Hippocampal formation (tissue), 2 donors: ENCODE measurements around the gene AGXT.

Experiments used
- DNase-seq, 2 donors: peaks; one replicate each; lab custom pipeline; 2025; lab: John Stamatoyannopoulos, UW

AGXT gene

GRCh38 chr2:240869109-240869955 lies 708 bp downstream of the AGXT start:
- no peak for DNase-seq

- no peak for DNase-seq
These were observed 1.6 kb downstream of the AGXT start for GRCh38 chr2:240869956-240870875.

- no peak for DNase-seq
These were observed 2.7 kb downstream of the AGXT start for GRCh38 chr2:240871071-240871958.

GRCh38 chr2:240872317-240873097 lies 3.9 kb downstream of the AGXT start:
- no peak for DNase-seq

- no peak for DNase-seq
These were observed 4.6 kb downstream of the AGXT start for GRCh38 chr2:240873098-240873788.

GRCh38 chr2:240873805-240874714 lies 5.4 kb downstream of the AGXT start:
- DNase-seq: no peak

GRCh38 chr2:240874715-240875227 lies 6.1 kb downstream of the AGXT start:
- DNase-seq: no peak

GRCh38 chr2:240875228-240876034 lies 6.8 kb downstream of the AGXT start:
- no peak for DNase-seq

GRCh38 chr2:240876035-240876474 lies 7.4 kb downstream of the AGXT start:
- DNase-seq: no peak

GRCh38 chr2:240876475-240877251 lies 8.0 kb downstream of the AGXT start:
- no peak for DNase-seq

GRCh38 chr2:240877460-240878340 lies 9.1 kb downstream of the AGXT start:
- DNase-seq: no peak

GRCh38 chr2:240878341-240878936 lies 9.8 kb downstream of the AGXT start:
- DNase-seq: no peak

- DNase-seq: no peak
These were observed 10.5 kb downstream of the AGXT start for GRCh38 chr2:240879105-240879504.

- no peak for DNase-seq
These were observed 13.3 kb downstream of the AGXT start for GRCh38 chr2:240881913-240882312.

- no peak for DNase-seq
These were observed 15.6 kb downstream of the AGXT start for GRCh38 chr2:240884221-240884620.

- no peak for DNase-seq
These were observed 16.1 kb downstream of the AGXT start for GRCh38 chr2:240884745-240885144.
